ENCODE data around the gene KMT2E.

DNA sequence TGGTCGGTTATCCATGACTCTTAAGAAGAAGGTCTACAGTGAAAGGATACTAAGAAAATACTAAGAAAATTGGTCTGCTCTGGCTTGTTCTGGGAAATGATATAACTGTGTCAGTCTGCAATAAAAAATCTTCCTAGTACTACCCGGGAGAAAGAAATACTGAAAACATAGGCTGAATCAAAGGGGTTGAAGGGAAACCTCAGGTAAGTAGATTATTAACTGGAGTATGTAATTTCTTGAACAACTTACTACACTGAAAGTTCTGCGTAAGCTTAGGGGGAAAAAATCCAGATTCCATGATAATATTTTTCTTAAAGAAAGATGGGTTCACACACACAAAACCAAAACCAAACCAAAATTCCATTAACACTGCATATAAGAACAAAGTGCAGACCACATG lies 143.3 kb downstream of the KMT2E start:
- TF ChIP-seq ZC3H10 (CRISPR knock-in tag; IDR thresholded peaks at IDR 0.05) (no peak), ESRRG (CRISPR knock-in tag; IDR thresholded peaks at IDR 0.05) (no peak), TOX (CRISPR knock-in tag; IDR thresholded peaks at IDR 0.05; ENCODE audit: borderline replicate concordance) (no peak), ZFP30 (CRISPR knock-in tag; IDR thresholded peaks at IDR 0.05) (no peak), RARB (CRISPR knock-in tag; IDR thresholded peaks at IDR 0.05) (no peak), ZNF565 (CRISPR knock-in tag; conservative IDR thresholded peaks at IDR 0.05; ENCODE audit: low read depth) (no peak), TCF4 (CRISPR knock-in tag; IDR thresholded peaks at IDR 0.05; ENCODE audit: borderline replicate concordance) (no peak)

Data from SK-N-SH treated with all-trans-retinoic acid at 6 μM for 48 hours (cell line).